Lower lobe of right lung (tissue), 2 donors: ENCODE results near the gene TMC1. TPM values are rescaled to one million over a fixed set of nuclear protein-coding genes. Genes with fewer than 3 reads are reported as not detected.

Experiments used
- ATAC-seq, 2 donors: fragments of 200-7000 bp; cut with Tn5 transposase; one replicate each; pipeline ENCODE4 v1.9.1; 2020 to 2022; ENCODE audit warnings: mild to moderate bottlenecking in 2 of 2, moderate library complexity in 2 of 2
- DNase-seq: peaks from one replicate; pipeline ENCODE4 v3.0.0-alpha.2; 2020
- H3K27ac ChIP-seq: fragments of 200-600 bp; one replicate; pipeline ENCODE4 v1.8.0; 2022
- H3K27me3 ChIP-seq: fragments of 200-600 bp; one replicate; pipeline ENCODE4 v1.8.0; 2022; ENCODE audit warnings: low read depth
- H3K36me3 ChIP-seq: fragments of 200-600 bp; one replicate; pipeline ENCODE4 v1.8.0; 2022; ENCODE audit warnings: mild to moderate bottlenecking
- H3K4me1 ChIP-seq: fragments of 200-600 bp; one replicate; pipeline ENCODE4 v1.8.0; 2022
- H3K4me3 ChIP-seq: fragments of 200-600 bp; one replicate; pipeline ENCODE4 v1.8.0; 2022; ENCODE audit warnings: mild to moderate bottlenecking
- H3K9me3 ChIP-seq: fragments of 200-600 bp; one replicate; pipeline ENCODE4 v1.8.0; 2022
- intact Hi-C: fragments of 100-400 bp; cut with DNase I; formaldehyde crosslinking; loops from one replicate; pipeline ENCODE4 v1.11.0; 2022
- total RNA-seq: library from RNA; stranded (reverse); fragmentation: NEBNext Ultra II Directional; extraction: Animal tissue kit (Norgen Biotek cat#: 25700); gene quantifications from one replicate; pipeline ENCODE4 v1.2.1, GENCODE V29; 2021
- TF ChIP-seq, protein P1 (sequence below): fragments of 200-600 bp; IDR thresholded peaks from one replicate; pipeline ENCODE4 v1.8.0; 2022; ENCODE audit warnings: antibody characterized with exemption, mild to moderate bottlenecking
- donor health status: DM: no; HTN: yes; CAD: no; lungs with severe emphysema.

Gene TMC1
- total RNA-seq, 1 donor from 2014 or later: not detected

DNA sequence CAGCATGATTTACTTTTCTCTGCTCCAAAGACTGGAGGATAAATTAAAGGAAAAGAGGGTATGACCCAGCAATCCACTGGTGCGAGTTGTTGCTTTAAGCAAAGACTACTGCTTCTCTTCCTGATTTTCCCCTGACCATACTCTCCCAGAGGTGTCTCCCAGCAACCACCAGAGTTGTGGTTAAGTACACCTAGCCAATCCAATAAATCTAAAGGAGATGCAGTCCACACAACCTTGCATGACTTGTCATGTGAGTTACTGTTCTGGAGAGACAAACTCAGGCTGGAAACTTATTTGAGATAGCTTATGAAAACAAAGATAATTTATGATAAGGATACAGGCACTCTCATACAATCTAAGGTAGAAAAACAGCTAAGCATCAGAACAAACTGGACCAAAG, 11.9 kb downstream of the TMC1 start:
- Histone ChIP-seq H3K27me3 (no peaks in the 10 kb centered on the region), H3K9me3 (no peaks in the 10 kb centered on the region), H3K4me3 (no peak overlapping the region), H3K36me3 (no peaks in the 10 kb centered on the region), H3K4me1 (no peaks in the 10 kb centered on the region), H3K27ac (no peak overlapping the region)
- no peak for ATAC-seq
- DNase-seq: no peak
- TF ChIP-seq, protein P1, sequence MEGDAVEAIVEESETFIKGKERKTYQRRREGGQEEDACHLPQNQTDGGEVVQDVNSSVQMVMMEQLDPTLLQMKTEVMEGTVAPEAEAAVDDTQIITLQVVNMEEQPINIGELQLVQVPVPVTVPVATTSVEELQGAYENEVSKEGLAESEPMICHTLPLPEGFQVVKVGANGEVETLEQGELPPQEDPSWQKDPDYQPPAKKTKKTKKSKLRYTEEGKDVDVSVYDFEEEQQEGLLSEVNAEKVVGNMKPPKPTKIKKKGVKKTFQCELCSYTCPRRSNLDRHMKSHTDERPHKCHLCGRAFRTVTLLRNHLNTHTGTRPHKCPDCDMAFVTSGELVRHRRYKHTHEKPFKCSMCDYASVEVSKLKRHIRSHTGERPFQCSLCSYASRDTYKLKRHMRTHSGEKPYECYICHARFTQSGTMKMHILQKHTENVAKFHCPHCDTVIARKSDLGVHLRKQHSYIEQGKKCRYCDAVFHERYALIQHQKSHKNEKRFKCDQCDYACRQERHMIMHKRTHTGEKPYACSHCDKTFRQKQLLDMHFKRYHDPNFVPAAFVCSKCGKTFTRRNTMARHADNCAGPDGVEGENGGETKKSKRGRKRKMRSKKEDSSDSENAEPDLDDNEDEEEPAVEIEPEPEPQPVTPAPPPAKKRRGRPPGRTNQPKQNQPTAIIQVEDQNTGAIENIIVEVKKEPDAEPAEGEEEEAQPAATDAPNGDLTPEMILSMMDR: no peak
- intact Hi-C loops: no loop called here

DNA sequence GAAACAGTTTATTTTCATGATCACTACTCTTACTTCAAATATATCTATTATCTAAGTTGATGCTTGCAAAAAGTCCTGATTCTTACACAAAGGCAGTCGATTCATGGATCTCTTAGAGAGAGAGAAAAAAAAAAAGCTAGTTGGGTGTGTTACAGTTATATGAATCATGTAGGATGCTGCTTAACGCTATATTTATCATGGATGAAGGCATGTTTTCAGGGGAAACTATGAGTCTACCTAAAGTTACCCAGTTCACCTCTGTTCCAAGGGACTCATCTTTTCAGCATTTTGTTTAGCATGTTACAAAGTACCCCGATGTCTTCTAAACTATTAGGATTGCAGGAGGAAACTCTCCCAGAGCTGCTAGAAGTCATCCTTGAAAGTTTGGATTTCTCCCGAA, 13.5 kb downstream of the TMC1 start:
- Histone ChIP-seq H3K4me3 (no peak overlapping the region), H3K27me3 (no peaks in the 10 kb centered on the region), H3K36me3 (no peaks in the 10 kb centered on the region), H3K9me3 (no peaks in the 10 kb centered on the region), H3K27ac (no peak overlapping the region), H3K4me1 (no peaks in the 10 kb centered on the region)
- no peak for ATAC-seq
- DNase-seq: no peak
- intact Hi-C loops: no loop called here
- TF ChIP-seq, protein P1: no peak

DNA sequence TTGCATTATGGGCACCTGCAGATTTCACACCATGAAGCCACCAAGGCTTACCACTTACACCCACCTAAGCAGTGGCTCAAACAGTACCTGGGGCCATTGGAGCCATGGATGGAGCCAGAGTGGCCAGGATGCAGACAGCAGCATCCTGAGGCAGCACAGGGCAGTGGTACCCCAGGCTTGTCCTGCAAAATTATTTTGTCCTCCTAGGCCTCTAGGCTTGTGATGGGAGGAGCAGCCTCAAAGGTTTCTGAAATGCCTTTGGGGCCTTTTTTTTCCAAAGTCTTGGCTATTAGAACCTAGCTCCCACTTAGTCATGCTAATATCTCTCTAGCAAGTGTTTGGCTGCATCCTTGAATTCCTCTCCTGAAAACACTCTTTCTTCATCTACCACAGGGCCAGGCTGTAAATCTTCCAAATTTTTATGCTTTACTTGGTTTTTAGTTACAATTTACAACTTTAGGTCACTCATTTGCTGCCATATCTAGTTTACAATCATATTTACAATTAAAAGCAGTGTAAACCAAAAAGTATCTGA, 15.7 kb downstream of the TMC1 start:
- peaks cover 3% of the 10 kb centered on the region for H3K4me1 ChIP-seq
- H3K36me3 ChIP-seq: no peaks in the 10 kb centered on the region
- no peaks in the 10 kb centered on the region for H3K27me3 ChIP-seq
- TF ChIP-seq, protein P1: no peak
- ATAC-seq (no peak), DNase-seq (no peak)
- intact Hi-C loops: no loop called here
- no peak overlapping the region for H3K27ac ChIP-seq
- H3K9me3 ChIP-seq: no peaks in the 10 kb centered on the region
- H3K4me3 ChIP-seq: no peak overlapping the region

DNA sequence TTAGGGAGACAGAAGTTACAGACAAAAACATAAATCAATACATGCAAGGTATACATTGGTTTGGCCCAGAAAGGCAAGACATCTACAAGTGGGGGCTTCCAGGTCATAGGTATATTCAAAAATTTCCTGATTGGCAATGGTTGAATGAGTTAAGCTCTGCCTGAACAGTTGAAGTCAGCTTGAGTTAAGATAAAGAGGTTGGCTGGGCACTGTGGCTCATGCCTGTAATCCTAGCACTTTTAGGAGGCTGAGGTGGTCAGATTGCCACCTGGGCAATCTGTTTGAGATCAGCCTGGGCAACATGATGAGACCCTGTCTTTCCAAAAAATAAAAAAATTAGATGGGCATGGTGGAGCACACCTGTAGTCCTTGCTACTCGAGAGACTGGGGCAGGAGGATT, 16.3 kb downstream of the TMC1 start:
- no peaks in the 10 kb centered on the region for H3K9me3 ChIP-seq
- DNase-seq (no peak), ATAC-seq (no peak)
- no peak overlapping the region for H3K27ac ChIP-seq
- no peaks in the 10 kb centered on the region for H3K36me3 ChIP-seq
- no peak overlapping the region for H3K4me3 ChIP-seq
- intact Hi-C loops: no loop called here
- TF ChIP-seq, protein P1: no peak
- peaks cover 7% of the 10 kb centered on the region for H3K4me1 ChIP-seq
- no peaks in the 10 kb centered on the region for H3K27me3 ChIP-seq

DNA sequence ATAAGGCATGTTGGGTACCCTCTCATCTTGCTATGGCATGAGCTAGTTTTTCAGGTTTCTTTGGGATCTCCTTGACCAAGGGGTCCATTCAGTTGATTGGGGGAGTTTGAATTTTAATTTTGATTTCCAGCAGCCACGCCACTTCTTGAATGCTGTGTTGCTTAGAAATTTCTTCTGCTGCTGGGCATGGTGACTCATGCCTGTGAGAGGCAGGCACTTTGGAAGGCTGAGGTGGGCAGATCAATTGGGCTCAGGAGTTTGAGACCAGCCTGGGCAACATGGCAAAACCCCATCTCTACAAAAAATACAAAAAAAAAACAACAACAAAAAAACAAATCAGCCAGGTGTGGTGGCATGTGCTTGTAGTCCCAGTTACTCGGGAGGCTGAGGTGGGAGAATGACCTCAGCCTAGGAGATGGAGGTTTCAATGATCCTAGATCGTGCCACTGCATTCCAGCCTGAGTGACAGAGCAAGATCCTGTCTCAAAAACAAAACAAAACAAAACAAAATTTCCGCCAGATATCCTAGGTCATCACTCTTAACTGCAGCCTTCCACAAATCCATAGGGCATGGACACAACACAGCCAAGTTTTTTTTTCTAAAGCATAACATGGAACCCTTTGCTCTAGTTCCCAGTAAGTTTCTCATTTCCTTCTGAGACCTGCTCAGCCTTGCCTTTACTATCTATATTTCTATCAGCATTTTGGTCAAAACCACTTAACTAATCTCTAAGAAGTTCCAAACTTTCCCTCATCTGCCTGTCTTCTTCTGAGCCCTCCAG, 17.7 kb downstream of the TMC1 start:
- Histone ChIP-seq H3K4me3 (no peak overlapping the region), H3K27ac (no peak overlapping the region), H3K9me3 (no peaks in the 10 kb centered on the region), H3K27me3 (no peaks in the 10 kb centered on the region), H3K36me3 (no peaks in the 10 kb centered on the region), H3K4me1 (peaks cover 7% of the 10 kb centered on the region)
- ATAC-seq: no peak
- TF ChIP-seq, protein P1: no peak
- no peak for DNase-seq
- intact Hi-C loops: no loop called here
